Smooth muscle cell (in vitro differentiated cells): ENCODE results near the gene RPN1. TPM values are rescaled to one million over a fixed set of nuclear protein-coding genes. Genes with fewer than 3 reads are reported as not detected.

Experiments
- DNase-seq: peaks from one replicate; lab custom pipeline; 2025; ENCODE audit not compliant: unreplicated experiment; lab: John Stamatoyannopoulos, UW
- H2AFZ ChIP-seq: fragments of 200-600 bp; sonication (generic); 2 replicates; pipeline ENCODE4 v1.6.0; 2016; ENCODE audit warnings: antibody characterized with exemption, low read depth, mild to moderate bottlenecking
- H3F3A ChIP-seq: fragments of 200-600 bp; sonication (generic); 2 replicates; pipeline ENCODE4 v1.6.0; 2017; ENCODE audit warnings: antibody characterized with exemption, low read depth
- H3K27ac ChIP-seq: fragments of 200-600 bp; sonication (generic); 2 replicates; pipeline ENCODE4 v1.5.1; 2016; ENCODE audit warnings: low read depth, mild to moderate bottlenecking
- H3K27me3 ChIP-seq: fragments of 200-600 bp; sonication (generic); 2 replicates; pipeline ENCODE4 v1.6.1; 2016; ENCODE audit warnings: low read depth, mild to moderate bottlenecking
- H3K36me3 ChIP-seq: fragments of 200-600 bp; sonication (generic); 2 replicates; pipeline ENCODE4 v1.5.1; 2016; ENCODE audit warnings: low read depth
- H3K4me1 ChIP-seq: fragments of 200-600 bp; sonication (generic); 2 replicates; pipeline ENCODE4 v1.5.1; 2016; ENCODE audit warnings: low read depth
- H3K4me2 ChIP-seq: fragments of 200-600 bp; sonication (generic); 2 replicates; pipeline ENCODE4 v1.6.0; 2016; ENCODE audit warnings: mild to moderate bottlenecking
- H3K4me3 ChIP-seq: fragments of 200-600 bp; sonication (generic); 2 replicates; pipeline ENCODE4 v1.5.1; 2016; ENCODE audit warnings: mild to moderate bottlenecking
- H3K79me2 ChIP-seq: fragments of 200-600 bp; sonication (generic); 2 replicates; pipeline ENCODE4 v1.6.0; 2016; ENCODE audit warnings: low read depth, mild to moderate bottlenecking
- H3K9ac ChIP-seq: fragments of 200-600 bp; sonication (generic); 2 replicates; pipeline ENCODE4 v1.6.0; 2016; ENCODE audit warnings: low read depth
- H3K9me3 ChIP-seq: fragments of 200-600 bp; sonication (generic); replicated peaks from 2 replicates; pipeline ENCODE4 v1.5.1; 2016; ENCODE audit warnings: low read depth
- H4K20me1 ChIP-seq: fragments of 200-600 bp; sonication (generic); 2 replicates; pipeline ENCODE4 v1.6.0; 2016; ENCODE audit warnings: low read depth
- WGBS: methylation state at CpG from one replicate; pipeline ENCODE4 v1.1.7; 2016; ENCODE audit warnings: low lambda C conversion rate; 5-methylcytosine and 5-hydroxymethylcytosine counted together
- polyA plus RNA-seq: library from polyadenylated mRNA; unstranded; fragments of >200 nt; fragmentation: Nextera tagmentation; extraction: Ambion mirVana; gene quantifications from 2 replicates; pipeline ENCODE4 v1.2.1, GENCODE V29; 2016
- total RNA-seq: library from RNA; depleted of rRNA; stranded (reverse); fragments of >200 nt; gene quantifications from 2 replicates; pipeline ENCODE4 v1.2.3, GENCODE V29; 2014
- TF ChIP-seq, protein P1 (sequence below): fragments of 200-600 bp; sonication (generic); IDR thresholded peaks from 2 replicates; pipeline ENCODE4 v1.5.1; 2017; ENCODE audit warnings: borderline replicate concordance, mild to moderate bottlenecking, antibody characterized with exemption; ENCODE audit not compliant: insufficient read depth, poor library complexity, severe bottlenecking

RPN1 gene
- total and polyA plus RNA-seq, 2 experiments from 2014 or later = 420 to 520 TPM

DNA sequence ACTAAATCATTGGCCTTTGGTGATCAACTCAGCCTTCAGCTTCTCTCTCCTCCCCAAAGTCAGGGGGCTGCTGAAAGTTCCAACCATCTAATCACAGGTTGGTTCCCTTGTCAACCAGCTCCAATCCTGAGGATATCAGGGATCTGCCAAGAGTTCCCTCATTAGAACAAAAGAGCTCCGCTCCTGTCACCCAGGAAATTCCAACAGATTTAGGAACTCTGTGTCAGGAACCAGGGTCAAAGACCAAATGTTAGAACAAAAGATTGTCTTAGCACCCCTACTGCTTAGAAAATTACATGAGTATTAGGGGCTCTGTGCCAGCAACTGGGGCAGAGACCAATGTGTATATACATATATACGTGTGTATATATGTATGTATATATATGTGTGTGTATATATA is 43.1 kb upstream of the RPN1 start:
- no peaks in the 10 kb centered on the region for H3F3A ChIP-seq
- TF ChIP-seq, protein P1, sequence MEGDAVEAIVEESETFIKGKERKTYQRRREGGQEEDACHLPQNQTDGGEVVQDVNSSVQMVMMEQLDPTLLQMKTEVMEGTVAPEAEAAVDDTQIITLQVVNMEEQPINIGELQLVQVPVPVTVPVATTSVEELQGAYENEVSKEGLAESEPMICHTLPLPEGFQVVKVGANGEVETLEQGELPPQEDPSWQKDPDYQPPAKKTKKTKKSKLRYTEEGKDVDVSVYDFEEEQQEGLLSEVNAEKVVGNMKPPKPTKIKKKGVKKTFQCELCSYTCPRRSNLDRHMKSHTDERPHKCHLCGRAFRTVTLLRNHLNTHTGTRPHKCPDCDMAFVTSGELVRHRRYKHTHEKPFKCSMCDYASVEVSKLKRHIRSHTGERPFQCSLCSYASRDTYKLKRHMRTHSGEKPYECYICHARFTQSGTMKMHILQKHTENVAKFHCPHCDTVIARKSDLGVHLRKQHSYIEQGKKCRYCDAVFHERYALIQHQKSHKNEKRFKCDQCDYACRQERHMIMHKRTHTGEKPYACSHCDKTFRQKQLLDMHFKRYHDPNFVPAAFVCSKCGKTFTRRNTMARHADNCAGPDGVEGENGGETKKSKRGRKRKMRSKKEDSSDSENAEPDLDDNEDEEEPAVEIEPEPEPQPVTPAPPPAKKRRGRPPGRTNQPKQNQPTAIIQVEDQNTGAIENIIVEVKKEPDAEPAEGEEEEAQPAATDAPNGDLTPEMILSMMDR = no peak
- H3K36me3 ChIP-seq = no peaks in the 10 kb centered on the region
- no peak overlapping the region for H3K9ac ChIP-seq
- WGBS = 46% methylated on average over 2 of the region's 2 CpGs
- no peaks in the 10 kb centered on the region for H4K20me1 ChIP-seq
- H3K4me1 ChIP-seq = no peaks in the 10 kb centered on the region
- no peak for DNase-seq
- H3K9me3 ChIP-seq = no peaks in the 10 kb centered on the region
- no peak overlapping the region for H3K4me2 ChIP-seq
- no peak overlapping the region for H2AFZ ChIP-seq
- no peaks in the 10 kb centered on the region for H3K27me3 ChIP-seq
- no peak overlapping the region for H3K4me3 ChIP-seq
- H3K27ac ChIP-seq = no peak overlapping the region
- no peaks in the 10 kb centered on the region for H3K79me2 ChIP-seq

DNA sequence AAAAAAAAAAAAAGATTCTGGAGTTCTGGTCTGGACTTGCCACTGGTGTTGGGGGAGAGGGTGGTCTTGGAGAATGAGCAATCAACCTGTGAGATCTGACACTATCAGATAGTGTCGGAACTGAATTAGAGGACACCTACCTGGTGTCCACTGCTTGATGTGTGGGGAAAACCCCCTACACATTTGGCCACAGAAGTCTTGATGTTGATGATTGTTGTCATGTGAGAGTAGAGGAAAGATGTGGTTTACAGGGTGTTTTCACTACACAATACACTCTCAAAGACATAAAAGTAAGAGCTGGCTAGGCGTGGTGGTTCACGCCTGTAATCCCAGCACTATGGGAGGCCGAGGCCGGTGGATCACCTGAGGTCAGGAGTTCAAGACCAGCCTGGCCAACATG is 38.4 kb upstream of the RPN1 start:
- no peak overlapping the region for H3K9ac ChIP-seq
- TF ChIP-seq, protein P1 = no peak
- DNase-seq = no peak
- H3K27me3 ChIP-seq = no peaks in the 10 kb centered on the region
- no peaks in the 10 kb centered on the region for H3K79me2 ChIP-seq
- no peak overlapping the region for H3K4me3 ChIP-seq
- H3K4me1 ChIP-seq = no peaks in the 10 kb centered on the region
- H3F3A ChIP-seq = no peaks in the 10 kb centered on the region
- H3K27ac ChIP-seq = no peak overlapping the region
- no peaks in the 10 kb centered on the region for H3K36me3 ChIP-seq
- no peak overlapping the region for H2AFZ ChIP-seq
- no peaks in the 10 kb centered on the region for H3K9me3 ChIP-seq
- H4K20me1 ChIP-seq = no peaks in the 10 kb centered on the region
- 93% methylated on average over 5 of the region's 5 CpGs for WGBS
- H3K4me2 ChIP-seq = no peak overlapping the region

DNA sequence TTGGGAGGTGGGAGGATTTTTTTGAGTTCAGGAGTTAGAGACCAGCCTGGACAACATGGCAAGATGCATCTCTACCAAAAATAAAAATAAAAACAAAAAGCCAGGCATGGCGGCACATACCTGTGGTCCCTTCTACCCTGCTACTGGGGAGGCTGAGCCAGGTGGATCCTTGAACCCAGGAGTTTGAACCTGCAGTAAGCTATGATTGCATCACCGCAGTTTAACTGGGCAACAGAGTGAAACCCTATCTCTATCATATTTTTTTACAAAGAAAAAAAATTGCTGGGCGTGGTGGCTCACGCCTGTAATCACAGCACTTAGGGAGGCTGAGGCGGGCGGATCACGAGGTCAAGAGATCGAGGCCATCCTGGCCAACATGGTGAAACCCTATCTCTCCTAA is 35.8 kb upstream of the RPN1 start:
- Histone ChIP-seq H3K4me3 (no peak overlapping the region), H3K79me2 (no peaks in the 10 kb centered on the region), H3K9me3 (no peaks in the 10 kb centered on the region), H3K27ac (no peak overlapping the region), H3K4me2 (no peak overlapping the region), H3F3A (no peaks in the 10 kb centered on the region), H4K20me1 (no peaks in the 10 kb centered on the region), H3K27me3 (no peaks in the 10 kb centered on the region), H3K4me1 (peaks cover 4% of the 10 kb centered on the region), H2AFZ (no peak overlapping the region), H3K9ac (no peak overlapping the region), H3K36me3 (no peaks in the 10 kb centered on the region)
- no peak for DNase-seq
- TF ChIP-seq, protein P1 = no peak
- WGBS = 97% methylated on average over 8 of the region's 8 CpGs

DNA sequence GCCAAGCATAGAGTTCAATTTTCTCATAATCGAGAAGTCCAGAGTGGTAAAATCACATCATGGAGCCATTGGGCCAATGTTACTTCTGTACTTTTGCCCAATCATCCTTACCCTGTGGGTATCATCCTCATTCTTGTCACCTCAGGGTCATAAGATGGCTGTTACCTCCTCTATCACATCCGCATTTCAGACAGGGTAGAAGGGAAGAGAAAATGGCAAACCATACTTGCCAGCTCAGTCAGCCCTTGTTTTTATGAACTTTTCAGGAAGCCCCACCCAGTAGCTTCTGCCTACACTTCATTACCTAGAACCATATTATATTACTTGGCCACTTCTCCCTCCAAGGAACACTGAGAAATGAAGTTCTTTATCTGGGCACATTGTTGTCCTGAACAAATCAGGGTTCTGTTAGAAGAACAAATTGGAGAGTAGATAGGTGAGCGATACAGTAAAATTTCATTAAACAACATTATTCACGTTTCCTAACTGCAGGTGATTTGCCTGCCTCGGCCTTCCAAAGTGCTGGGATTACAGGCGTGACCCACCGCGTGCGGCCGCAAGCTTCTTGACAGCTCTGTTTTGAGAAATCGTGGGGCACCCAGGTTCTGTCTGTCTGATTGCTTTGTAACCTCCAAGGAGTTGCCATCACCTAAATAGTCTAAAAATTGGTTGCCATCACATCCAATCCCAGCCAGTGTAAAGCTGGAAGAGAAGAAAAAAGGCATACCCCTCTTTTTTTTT is 34.5 kb upstream of the RPN1 start:
- no peak for DNase-seq
- peaks cover 7% of the 10 kb centered on the region for H3K4me1 ChIP-seq
- 97% methylated on average over 11 of the region's 11 CpGs for WGBS
- H3K4me2 ChIP-seq = no peak overlapping the region
- no peaks in the 10 kb centered on the region for H3K79me2 ChIP-seq
- TF ChIP-seq, protein P1 = no peak
- no peaks in the 10 kb centered on the region for H3K36me3 ChIP-seq
- H3K4me3 ChIP-seq = no peak overlapping the region
- H3F3A ChIP-seq = peaks cover 2% of the 10 kb centered on the region
- no peaks in the 10 kb centered on the region for H4K20me1 ChIP-seq
- H2AFZ ChIP-seq = no peak overlapping the region
- no peak overlapping the region for H3K9ac ChIP-seq
- no peak overlapping the region for H3K27ac ChIP-seq
- no peaks in the 10 kb centered on the region for H3K9me3 ChIP-seq
- no peaks in the 10 kb centered on the region for H3K27me3 ChIP-seq
